SJCRH30 (cell line): ENCODE results near the gene LRRC61. TPM values are rescaled to one million over a fixed set of nuclear protein-coding genes. Genes with fewer than 3 reads are reported as not detected.

Experiments
- DNase-seq, 2 experiments: peaks; one replicate each; pipeline ENCODE4 v3.0.0-alpha.2; 2015 to 2020
- H3K27ac ChIP-seq: fragments of 250-450 bp; sonication (Bioruptor Pico); 2 replicates; pipeline ENCODE4 v1.5.1; 2020; ENCODE audit warnings: mild to moderate bottlenecking, moderate library complexity
- H3K27me3 ChIP-seq: fragments of 250-450 bp; sonication (Bioruptor Pico); 2 replicates; pipeline ENCODE4 v1.5.1; 2020; ENCODE audit warnings: mild to moderate bottlenecking, moderate library complexity
- H3K36me3 ChIP-seq: fragments of 250-450 bp; sonication (Bioruptor Pico); 2 replicates; pipeline ENCODE4 v1.5.1; 2020; ENCODE audit warnings: mild to moderate bottlenecking, moderate library complexity
- H3K4me1 ChIP-seq: fragments of 250-450 bp; sonication (Bioruptor Pico); 2 replicates; pipeline ENCODE4 v1.5.1; 2020; ENCODE audit warnings: mild to moderate bottlenecking, moderate library complexity
- H3K4me3 ChIP-seq: fragments of 250-450 bp; sonication (Bioruptor Pico); 2 replicates; pipeline ENCODE4 v1.5.1; 2020; ENCODE audit warnings: mild to moderate bottlenecking, moderate library complexity
- H3K9me3 ChIP-seq: fragments of 250-450 bp; sonication (Bioruptor Pico); replicated peaks from 2 replicates; pipeline ENCODE4 v1.5.1; 2020; ENCODE audit warnings: mild to moderate bottlenecking, moderate library complexity
- total RNA-seq: library from RNA; depleted of rRNA; stranded (reverse); fragments of >200 nt; shearing (Covaris generic); gene quantifications from 2 replicates; pipeline ENCODE4 v1.2.3, GENCODE V29; 2014

The LRRC61 gene
- total RNA-seq, 1 experiment from 2014 or later: not detected

- Histone ChIP-seq H3K36me3 (no peaks in the 10 kb centered on the region), H3K4me1 (peaks cover 55% of the 10 kb centered on the region), H3K9me3 (no peaks in the 10 kb centered on the region), H3K27ac (peak overlapping the region; percentile 3; the same call in 1 of the 2 replicates), H3K4me3 (no peak overlapping the region), H3K27me3 (no peaks in the 10 kb centered on the region)
- no peak for DNase-seq
Observed at GRCh38 chr7:150363370-150363769, 40.2 kb downstream of the LRRC61 start.

DNA sequence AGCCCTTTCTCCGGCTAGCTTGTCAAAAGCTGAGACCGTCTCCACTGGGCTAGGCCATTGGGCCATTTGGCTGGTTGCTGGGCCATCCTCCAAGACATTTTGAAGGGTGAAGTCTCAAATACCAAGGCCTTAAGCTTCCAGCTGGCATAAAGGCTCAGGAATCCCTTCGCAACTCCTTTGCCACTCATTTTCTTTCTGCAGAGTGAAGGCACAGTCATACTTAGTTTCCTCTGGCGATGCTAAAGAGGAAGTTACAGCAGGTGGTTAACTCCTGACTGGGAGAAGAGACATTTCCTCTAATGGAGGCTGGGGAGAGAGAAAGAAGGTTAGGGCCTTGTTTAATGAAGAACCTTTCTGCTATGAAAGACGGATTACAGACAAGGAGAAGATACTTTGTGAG, 40.7 kb downstream of the LRRC61 start:
- Histone ChIP-seq H3K36me3 (no peaks in the 10 kb centered on the region), H3K4me1 (peaks cover 50% of the 10 kb centered on the region), H3K9me3 (no peaks in the 10 kb centered on the region), H3K4me3 (no peak overlapping the region), H3K27ac (0 out of 2 replicates have a peak overlapping the region, but pooled peaks have one; percentile 3), H3K27me3 (no peaks in the 10 kb centered on the region)
- DNase-seq: no peak

DNA sequence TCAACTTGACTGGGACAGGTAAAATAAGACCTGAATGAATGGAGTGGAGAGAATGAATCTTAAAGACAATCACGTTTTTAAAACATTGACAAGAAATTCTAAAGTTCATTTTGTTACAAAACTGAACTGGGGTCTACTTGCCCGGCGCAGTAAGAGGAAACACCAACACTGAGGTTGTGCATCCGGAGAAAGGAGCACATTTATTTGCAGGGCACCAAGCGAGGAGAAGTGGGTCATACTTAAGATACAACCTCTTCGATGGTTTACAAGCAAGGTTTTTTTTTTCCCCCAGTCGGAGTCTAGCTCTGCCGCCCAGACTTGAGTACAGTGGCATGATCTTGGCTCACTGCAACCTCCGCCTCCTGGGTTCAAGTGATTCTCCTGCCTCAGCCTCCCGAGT, 42.0 kb downstream of the LRRC61 start:
- H3K27me3 ChIP-seq: no peaks in the 10 kb centered on the region
- no peak overlapping the region for H3K27ac ChIP-seq
- DNase-seq: no peak
- no peak overlapping the region for H3K4me3 ChIP-seq
- H3K36me3 ChIP-seq: no peaks in the 10 kb centered on the region; the same call in none of the 2 replicates
- H3K9me3 ChIP-seq: no peaks in the 10 kb centered on the region
- H3K4me1 ChIP-seq: peaks cover 46% of the 10 kb centered on the region

DNA sequence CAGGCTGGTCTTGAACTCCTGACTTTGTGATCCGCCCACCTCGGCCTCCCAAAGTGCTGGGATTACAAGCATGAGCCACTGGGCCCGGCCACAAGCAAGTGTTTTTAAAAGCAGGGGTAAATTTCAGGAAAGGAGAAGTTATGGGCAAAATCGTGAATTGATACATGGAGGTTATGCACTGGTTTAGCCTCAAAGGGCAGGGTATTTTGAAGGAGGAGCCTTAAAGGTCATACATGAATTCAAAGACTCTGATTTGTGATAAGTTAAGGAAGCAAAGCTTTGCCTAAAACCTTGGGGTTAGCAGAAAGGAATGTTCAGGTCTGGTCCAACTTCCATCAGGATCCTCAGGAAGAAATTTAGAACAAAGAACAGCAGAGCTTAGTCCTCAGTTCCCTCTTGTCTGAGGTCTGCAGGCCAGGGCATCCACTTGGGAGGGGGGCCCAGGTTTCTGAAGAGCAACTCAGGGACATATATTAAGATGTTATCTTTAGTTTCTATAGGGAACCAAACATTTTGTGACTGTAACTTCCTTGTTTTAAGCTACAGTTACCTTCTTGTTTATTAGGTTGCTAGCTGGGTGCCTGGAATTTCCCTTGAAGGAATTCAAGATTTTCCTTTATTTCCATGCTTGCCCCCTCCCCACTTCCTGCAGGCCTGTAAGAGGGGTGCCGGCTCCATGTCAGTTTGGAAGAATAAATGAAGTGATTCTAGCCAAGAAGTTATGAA, 42.7 kb downstream of the LRRC61 start:
- Histone ChIP-seq H3K27ac (no peak overlapping the region), H3K4me3 (no peak overlapping the region), H3K4me1 (peaks cover 39% of the 10 kb centered on the region), H3K36me3 (peaks cover 6% of the 10 kb centered on the region), H3K9me3 (no peaks in the 10 kb centered on the region), H3K27me3 (no peaks in the 10 kb centered on the region)
- no peak for DNase-seq

DNA sequence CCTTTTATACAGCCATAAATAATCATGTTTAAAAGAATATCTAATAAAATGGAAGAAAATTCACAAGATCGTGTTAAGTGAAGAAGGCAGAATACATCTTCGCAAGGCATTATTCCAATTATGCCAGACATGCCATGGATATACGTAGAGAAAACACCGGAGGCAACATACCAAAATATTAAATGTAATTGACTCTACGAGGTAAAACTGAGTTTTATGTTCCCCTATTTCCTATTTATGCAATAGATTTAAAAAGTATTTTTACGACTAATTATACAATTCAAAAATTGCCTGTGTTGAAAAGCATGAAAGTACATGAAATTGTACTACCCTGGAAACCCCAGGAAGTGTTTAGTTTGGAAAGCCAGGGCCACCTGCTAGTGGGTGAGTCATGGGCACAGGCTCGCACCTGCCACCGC, 44.5 kb downstream of the LRRC61 start:
- no peak for DNase-seq
- Histone ChIP-seq H3K4me1 (peaks cover 23% of the 10 kb centered on the region), H3K27ac (peak overlapping the region; percentile 100), H3K9me3 (no peaks in the 10 kb centered on the region), H3K36me3 (peaks cover 19% of the 10 kb centered on the region), H3K4me3 (peak overlapping the region; percentile 89), H3K27me3 (no peaks in the 10 kb centered on the region)

DNA sequence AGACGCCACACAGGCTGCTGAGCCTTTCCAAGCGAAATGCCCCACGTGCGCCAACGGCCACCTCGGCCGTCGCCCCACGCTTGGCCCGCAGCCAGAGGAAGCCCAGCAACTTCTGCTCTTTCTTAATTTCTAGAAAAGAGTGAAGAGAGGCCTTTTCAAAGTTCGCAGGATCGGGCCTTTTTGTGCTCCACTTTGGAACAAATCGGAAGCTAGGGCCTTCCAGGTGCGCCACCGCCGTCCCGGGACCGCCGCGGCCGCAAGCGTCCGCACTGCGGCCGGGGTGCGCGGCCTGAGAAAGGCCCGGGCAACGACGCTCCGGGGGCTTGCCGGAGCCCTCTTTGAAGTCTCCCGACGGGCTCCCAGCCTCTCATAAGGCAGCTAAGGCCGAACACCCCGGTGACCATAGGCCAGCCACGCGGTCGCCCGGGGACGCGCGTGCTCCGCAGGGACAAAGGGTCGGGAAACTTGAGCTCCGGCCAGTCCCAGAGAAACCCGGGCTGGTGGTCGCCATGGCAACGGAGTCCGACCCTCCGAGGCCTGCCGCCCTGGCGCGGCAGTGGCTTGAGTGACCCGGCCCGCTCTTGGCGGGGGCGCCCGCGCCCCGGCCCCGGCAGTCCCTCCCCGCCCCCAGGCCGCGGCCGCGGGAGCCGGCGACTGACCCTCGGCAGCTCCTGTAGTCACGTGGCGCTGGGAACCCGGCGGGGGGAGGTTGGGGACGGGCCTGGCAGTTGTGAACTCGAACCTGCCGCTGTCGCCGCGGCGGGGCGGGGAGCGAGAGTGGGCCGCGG, 45.1 kb downstream of the LRRC61 start, which contains the start of gene REPIN1:
Gene REPIN1 (plus strand): TSS at position 727 of the 788 bp plus-strand sequence. CDS start 890 bp downstream, outside the sequence.
- H3K4me1 ChIP-seq: peaks cover 17% of the 10 kb centered on the region
- H3K27me3 ChIP-seq: no peaks in the 10 kb centered on the region
- H3K9me3 ChIP-seq: no peaks in the 10 kb centered on the region
- H3K27ac ChIP-seq: peak within 1 kb of the TSS; percentile 100
- DNase-seq: peak; percentile 94 to 96
- peaks cover 24% of the 10 kb centered on the region for H3K36me3 ChIP-seq
- peak within 1 kb of the TSS; percentile 89 for H3K4me3 ChIP-seq

- DNase-seq: peak; percentile 93 to 95
- Histone ChIP-seq H3K4me3 (peak overlapping the region; percentile 89), H3K4me1 (peaks cover 9% of the 10 kb centered on the region), H3K9me3 (no peaks in the 10 kb centered on the region), H3K27ac (peak overlapping the region; percentile 100), H3K36me3 (peaks cover 32% of the 10 kb centered on the region), H3K27me3 (no peaks in the 10 kb centered on the region)
Observed at GRCh38 chr7:150368884-150369747, 46.0 kb downstream of the LRRC61 start.

DNA sequence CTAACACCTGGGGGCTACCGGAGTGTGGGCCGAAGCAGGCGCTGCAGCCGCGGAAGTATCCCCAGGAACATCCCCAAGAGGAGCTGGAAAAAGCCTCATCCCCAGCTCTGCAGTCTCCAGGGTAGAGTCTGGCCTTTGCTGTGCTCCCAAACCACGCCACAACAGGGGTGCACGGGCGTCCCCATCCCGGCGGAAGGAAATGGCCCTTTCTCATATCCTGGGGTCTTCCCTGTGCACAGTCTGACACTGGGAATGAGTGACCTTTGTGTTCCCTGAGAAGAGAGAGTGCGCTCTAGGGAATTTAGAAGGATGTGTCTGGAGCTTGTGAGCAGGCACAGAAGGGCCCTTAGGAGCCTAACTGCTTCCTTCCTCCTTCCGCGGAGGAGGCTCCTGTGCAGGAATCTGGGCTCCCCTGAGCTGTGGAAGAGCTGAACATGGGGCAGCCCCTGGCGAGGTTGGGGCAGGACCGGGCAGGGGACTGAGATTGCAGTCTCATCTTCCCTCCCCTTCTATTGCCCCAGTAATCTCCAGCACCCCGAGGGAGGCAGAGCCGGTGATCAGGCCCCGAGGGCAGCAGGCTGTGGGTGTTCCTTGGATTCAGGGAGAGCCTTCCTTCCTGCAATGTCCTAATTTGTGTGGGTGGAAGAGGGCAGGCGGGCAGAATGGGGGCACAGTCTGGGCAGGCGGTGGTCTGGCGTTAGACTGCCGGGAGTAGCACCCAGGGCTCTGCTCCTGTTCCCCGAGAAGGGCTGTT, 46.8 kb downstream of the LRRC61 start:
- DNase-seq: no peak
- Histone ChIP-seq H3K4me3 (peak overlapping the region; percentile 89), H3K27ac (peak overlapping the region; percentile 100), H3K9me3 (no peaks in the 10 kb centered on the region), H3K4me1 (peaks cover 6% of the 10 kb centered on the region), H3K27me3 (no peaks in the 10 kb centered on the region), H3K36me3 (peaks cover 40% of the 10 kb centered on the region)

DNA sequence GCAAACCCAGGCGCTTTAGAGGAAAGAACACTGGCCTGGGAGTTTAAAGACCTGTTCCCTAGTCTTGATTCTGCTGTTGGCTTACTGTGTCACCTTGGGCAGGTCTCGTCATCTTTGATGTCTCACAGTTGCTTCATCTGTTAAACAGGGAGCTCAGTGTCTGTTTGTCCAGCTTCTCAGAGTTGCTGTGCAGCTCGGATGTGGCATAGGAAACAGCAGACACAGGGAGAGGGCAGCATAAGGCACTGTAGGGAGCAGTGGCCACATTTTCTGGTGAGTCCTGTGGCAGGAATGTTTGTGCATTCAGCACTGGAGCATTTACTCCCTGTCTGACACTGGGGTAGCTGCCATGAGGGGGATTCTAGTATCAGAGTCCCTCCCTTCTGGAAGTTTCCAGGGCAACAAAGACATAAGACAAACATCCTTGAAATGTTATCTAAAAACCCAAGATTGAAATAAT, 47.5 kb downstream of the LRRC61 start:
- Histone ChIP-seq H3K9me3 (no peaks in the 10 kb centered on the region), H3K4me1 (peaks cover 6% of the 10 kb centered on the region), H3K27ac (no peak overlapping the region; the same call in 1 of the 2 replicates), H3K36me3 (peaks cover 42% of the 10 kb centered on the region), H3K4me3 (no peak overlapping the region), H3K27me3 (no peaks in the 10 kb centered on the region)
- DNase-seq: no peak

GRCh38 chr7:150371131-150371995, 48.2 kb downstream of the LRRC61 start:
- H3K4me3 ChIP-seq: no peak overlapping the region
- no peak for DNase-seq
- H3K27ac ChIP-seq: no peak overlapping the region
- peaks cover 42% of the 10 kb centered on the region for H3K36me3 ChIP-seq
- H3K9me3 ChIP-seq: no peaks in the 10 kb centered on the region
- no peaks in the 10 kb centered on the region for H3K27me3 ChIP-seq
- peaks cover 12% of the 10 kb centered on the region for H3K4me1 ChIP-seq

DNA sequence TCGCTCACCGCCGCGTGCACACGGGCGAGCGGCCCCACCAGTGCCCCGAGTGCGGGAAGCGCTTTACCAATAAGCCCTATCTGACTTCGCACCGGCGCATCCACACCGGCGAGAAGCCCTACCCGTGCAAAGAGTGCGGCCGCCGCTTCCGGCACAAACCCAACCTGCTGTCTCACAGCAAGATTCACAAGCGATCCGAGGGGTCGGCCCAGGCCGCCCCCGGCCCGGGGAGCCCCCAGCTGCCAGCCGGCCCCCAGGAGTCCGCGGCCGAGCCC, 48.8 kb downstream of the LRRC61 start:
- H3K27me3 ChIP-seq: no peaks in the 10 kb centered on the region
- no peak for DNase-seq
- H3K9me3 ChIP-seq: no peaks in the 10 kb centered on the region
- H3K4me1 ChIP-seq: peaks cover 18% of the 10 kb centered on the region
- H3K36me3 ChIP-seq: peaks cover 42% of the 10 kb centered on the region
- no peak overlapping the region for H3K27ac ChIP-seq
- H3K4me3 ChIP-seq: no peak overlapping the region

- no peak for DNase-seq
- Histone ChIP-seq H3K27ac (no peak overlapping the region), H3K4me3 (no peak overlapping the region), H3K27me3 (no peaks in the 10 kb centered on the region), H3K9me3 (no peaks in the 10 kb centered on the region), H3K4me1 (peaks cover 20% of the 10 kb centered on the region), H3K36me3 (peaks cover 42% of the 10 kb centered on the region)
Observed at GRCh38 chr7:150372271-150373048, 49.3 kb downstream of the LRRC61 start.
